Left lung (tissue), 10 donors: ENCODE results near the gene KANSL3. TPM values are rescaled to one million over a fixed set of nuclear protein-coding genes. Genes with fewer than 3 reads are reported as not detected.
"Not testable (repeated sequence)": the region's sequence is repeated elsewhere in the genome, so short reads cannot be mapped to it uniquely, and the experiment has no call there.

ENCODE experiments used
- ATAC-seq: fragments of 200-7000 bp; cut with Tn5 transposase; one replicate; pipeline ENCODE4 v1.9.1; 2020; ENCODE audit warnings: moderate library complexity
- DNase-seq, 4 donors: peaks; one replicate each; pipeline ENCODE4 v3.0.0-alpha.2; 2013 to 2020
- H3K27ac ChIP-seq, 2 donors: fragments of 200-600 bp; sonication (generic) in 1 of 2; one replicate each; pipeline versions ENCODE4 v1.5.0 to v1.8.0; 2020 to 2021
- H3K27me3 ChIP-seq, 2 donors: fragments of 200-600 bp; sonication (generic) in 1 of 2; one replicate each; pipeline versions ENCODE4 v1.5.0 to v1.8.0; 2020 to 2021
- H3K36me3 ChIP-seq, 2 donors: fragments of 200-600 bp; sonication (generic) in 1 of 2; one replicate each; pipeline versions ENCODE4 v1.5.0 to v1.8.0; 2020 to 2021
- H3K4me1 ChIP-seq, 2 donors: fragments of 200-600 bp; one replicate each; pipeline ENCODE4 v1.8.0; 2021
- H3K4me3 ChIP-seq, 2 donors: fragments of 200-600 bp; sonication (generic) in 1 of 2; one replicate each; pipeline versions ENCODE4 v1.5.0 to v1.8.0; 2020 to 2021; ENCODE audit warnings: mild to moderate bottlenecking in 1 of 2
- H3K9me3 ChIP-seq, 2 donors: fragments of 200-600 bp; sonication (generic) in 1 of 2; one replicate each; pipeline versions ENCODE4 v1.5.0 to v1.8.0; 2020 to 2021
- intact Hi-C, 2 donors: fragments of 100-400 bp; cut with DNase I; formaldehyde crosslinking; loops; one replicate each; pipeline versions ENCODE4 v1.11.2 to v1.14.2; 2022
- polyA plus RNA-seq, 6 donors: library from polyadenylated mRNA; unstranded; fragments of 120-200 nt; gene quantifications; one replicate each; pipeline ENCODE4 v1.2.1, GENCODE V29; 2013; ENCODE audit not compliant: insufficient read length in 6 of 6
- total RNA-seq, 2 donors: library from RNA; stranded (reverse); fragmentation: NEBNext Ultra II Directional; extraction: Animal tissue kit (Norgen Biotek cat#: 25700); gene quantifications; one replicate each; pipeline ENCODE4 v1.2.1, GENCODE V29; 2021
- TF ChIP-seq, protein P1 (sequence below), 2 donors: fragments of 200-600 bp; sonication (generic) in 1 of 2; IDR thresholded peaks; one replicate each; pipeline versions ENCODE4 v1.5.0 to v1.8.0; 2021; ENCODE audit warnings: antibody characterized with exemption in 2 of 2
- donor health status: DM: no; HTN: yes; CAD: no.
- donor health status: DM: no; HTN: no; CAD: no.

KANSL3 gene
- total and polyA plus RNA-seq, 8 donors: 39.9 to 61.5 (median 55.0) TPM

DNA sequence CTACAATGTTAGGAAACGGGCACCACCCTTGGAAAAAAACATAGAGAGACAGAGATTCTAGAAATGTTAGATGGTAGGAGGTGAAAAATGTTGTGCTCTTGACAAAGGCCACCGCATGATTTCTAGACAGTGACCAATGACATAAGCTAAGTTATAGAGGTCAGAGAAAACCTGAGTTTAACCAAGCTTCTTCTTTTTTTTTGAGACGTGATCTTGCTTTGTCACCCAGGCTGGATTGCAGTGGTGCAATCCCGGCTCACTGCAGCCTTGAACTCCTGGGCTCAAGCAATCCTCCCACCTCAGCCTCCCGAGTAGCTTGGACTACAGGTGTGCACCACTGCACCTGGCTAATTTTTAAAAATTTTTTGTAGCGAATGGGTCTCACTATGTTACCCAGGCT is 17.4 kb upstream of the KANSL3 start:
- no peaks in the 10 kb centered on the region for H3K36me3 ChIP-seq
- no peak overlapping the region for H3K27ac ChIP-seq
- TF ChIP-seq, protein P1, sequence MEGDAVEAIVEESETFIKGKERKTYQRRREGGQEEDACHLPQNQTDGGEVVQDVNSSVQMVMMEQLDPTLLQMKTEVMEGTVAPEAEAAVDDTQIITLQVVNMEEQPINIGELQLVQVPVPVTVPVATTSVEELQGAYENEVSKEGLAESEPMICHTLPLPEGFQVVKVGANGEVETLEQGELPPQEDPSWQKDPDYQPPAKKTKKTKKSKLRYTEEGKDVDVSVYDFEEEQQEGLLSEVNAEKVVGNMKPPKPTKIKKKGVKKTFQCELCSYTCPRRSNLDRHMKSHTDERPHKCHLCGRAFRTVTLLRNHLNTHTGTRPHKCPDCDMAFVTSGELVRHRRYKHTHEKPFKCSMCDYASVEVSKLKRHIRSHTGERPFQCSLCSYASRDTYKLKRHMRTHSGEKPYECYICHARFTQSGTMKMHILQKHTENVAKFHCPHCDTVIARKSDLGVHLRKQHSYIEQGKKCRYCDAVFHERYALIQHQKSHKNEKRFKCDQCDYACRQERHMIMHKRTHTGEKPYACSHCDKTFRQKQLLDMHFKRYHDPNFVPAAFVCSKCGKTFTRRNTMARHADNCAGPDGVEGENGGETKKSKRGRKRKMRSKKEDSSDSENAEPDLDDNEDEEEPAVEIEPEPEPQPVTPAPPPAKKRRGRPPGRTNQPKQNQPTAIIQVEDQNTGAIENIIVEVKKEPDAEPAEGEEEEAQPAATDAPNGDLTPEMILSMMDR (IDR thresholded peaks at IDR 0.05): no peak
- H3K4me1 ChIP-seq: peaks cover 0 to 12% of the 10 kb centered on the region in 2 donors
- no peaks in the 10 kb centered on the region for H3K27me3 ChIP-seq
- DNase-seq (no peak), ATAC-seq (no peak)
- H3K4me3 ChIP-seq: no peak overlapping the region
- no peaks in the 10 kb centered on the region for H3K9me3 ChIP-seq
- intact Hi-C loops: no loop called here

DNA sequence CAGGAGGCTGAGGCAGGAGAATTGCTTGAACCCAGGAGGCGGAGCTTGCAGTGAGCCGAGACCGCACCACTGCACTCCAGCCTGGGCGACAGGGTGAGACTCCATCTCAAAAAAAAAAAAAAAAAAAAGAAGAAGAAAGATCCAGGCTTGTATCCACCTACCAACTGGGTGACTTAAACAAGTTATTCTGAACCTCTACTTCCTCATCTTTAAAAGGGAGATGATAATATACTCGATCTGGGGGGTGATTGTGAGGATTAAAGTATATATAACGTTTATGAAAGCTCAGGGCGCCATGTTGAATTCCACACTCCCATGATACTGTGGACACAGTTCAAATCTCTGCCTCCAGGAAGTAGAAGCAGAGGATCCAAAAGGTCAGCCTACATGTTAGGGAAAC is 16.7 kb upstream of the KANSL3 start:
- H3K9me3 ChIP-seq, intact Hi-C loops, DNase-seq, H3K4me3 ChIP-seq, H3K27ac ChIP-seq, ATAC-seq, H3K36me3 ChIP-seq, H3K27me3 ChIP-seq: not testable (repeated sequence)
- peaks cover 0 to 12% of the 10 kb centered on the region in 2 donors for H3K4me1 ChIP-seq

DNA sequence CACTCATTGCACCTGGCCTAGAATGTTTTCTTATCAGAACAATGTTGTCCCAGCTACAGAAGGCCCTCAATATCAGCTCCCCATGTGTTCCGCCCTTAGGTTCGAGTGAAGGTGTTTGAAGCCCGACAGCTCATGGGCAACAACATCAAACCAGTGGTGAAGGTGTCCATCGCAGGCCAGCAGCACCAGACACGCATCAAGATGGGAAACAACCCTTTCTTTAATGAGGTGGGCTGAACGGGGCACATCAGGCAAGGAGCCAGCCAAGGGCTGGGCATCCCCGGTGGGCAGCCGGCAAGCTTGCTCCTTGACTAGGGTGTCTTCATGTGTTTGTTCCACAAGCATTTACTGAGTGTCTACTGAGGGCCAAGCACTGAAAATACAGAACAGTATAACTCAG is 13.7 kb upstream of the KANSL3 start:
- intact Hi-C loops: no loop called here
- ATAC-seq: no peak
- DNase-seq: no peak

DNA sequence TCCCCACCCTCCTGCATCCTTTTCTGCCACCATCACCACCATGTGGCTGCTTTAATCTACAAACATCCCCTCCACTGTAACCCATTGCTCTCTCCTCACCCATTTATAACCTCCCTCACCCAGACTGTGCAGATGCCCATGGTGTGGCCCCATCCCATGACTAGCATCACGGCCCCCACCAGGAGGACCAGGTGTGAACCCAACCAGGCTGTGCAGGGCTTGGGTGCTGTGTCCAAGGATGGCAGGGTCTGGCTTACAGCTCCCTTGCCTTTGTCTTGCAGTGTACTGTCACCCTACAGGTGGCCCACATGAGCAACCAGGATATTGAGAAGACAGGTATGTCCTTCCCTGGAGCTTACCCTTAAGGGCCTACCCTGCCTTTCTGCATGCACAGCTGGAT is 11.2 kb upstream of the KANSL3 start:
- TF ChIP-seq, protein P1 (IDR thresholded peaks at IDR 0.05): no peak
- DNase-seq (no peak), ATAC-seq (no peak)
- no peak overlapping the region for H3K27ac ChIP-seq
- intact Hi-C loops: no loop called here
- H3K4me1 ChIP-seq: no peaks in the 10 kb centered on the region
- no peak overlapping the region for H3K4me3 ChIP-seq
- H3K36me3 ChIP-seq: no peaks in the 10 kb centered on the region
- no peaks in the 10 kb centered on the region for H3K9me3 ChIP-seq
- no peaks in the 10 kb centered on the region for H3K27me3 ChIP-seq

More for the DNA sequence above, 13.7 kb upstream of the KANSL3 start:
- TF ChIP-seq, protein P1 (IDR thresholded peaks at IDR 0.05): no peak
- no peak overlapping the region for H3K27ac ChIP-seq
- no peak overlapping the region for H3K4me3 ChIP-seq
- H3K27me3 ChIP-seq: no peaks in the 10 kb centered on the region
- H3K4me1 ChIP-seq: peaks cover 0 to 11% of the 10 kb centered on the region in 2 donors
- H3K9me3 ChIP-seq: no peaks in the 10 kb centered on the region
- no peaks in the 10 kb centered on the region for H3K36me3 ChIP-seq

DNA sequence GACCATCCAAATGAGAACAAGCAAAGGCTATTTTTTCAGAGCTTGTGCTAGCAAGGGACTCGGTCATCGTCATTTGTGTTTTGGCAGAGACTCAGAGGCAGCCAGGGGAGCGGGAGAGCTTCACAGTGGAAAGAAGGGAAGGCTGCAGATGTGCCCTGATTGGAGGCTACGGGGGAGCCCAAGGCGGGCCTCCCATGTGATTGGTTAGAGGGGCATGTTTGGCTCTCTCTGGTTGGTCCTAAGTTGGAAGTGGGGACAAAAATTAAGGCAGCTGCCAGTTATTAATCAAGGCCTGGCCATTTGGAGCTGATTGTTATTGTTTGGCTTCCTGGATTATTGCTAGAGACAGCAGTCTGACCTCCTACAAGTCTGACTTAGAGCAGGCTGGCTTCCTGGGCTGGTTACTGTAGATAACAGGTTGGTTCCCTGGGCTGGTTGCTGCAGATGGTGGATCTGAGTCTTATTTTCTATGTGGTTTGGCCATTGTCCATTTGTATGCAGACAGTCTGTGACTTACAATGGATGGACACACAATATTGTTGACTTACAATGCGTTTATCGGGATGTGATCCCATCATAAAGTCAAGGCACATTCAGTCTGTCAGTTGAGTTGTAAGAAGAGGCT is 10.3 kb upstream of the KANSL3 start:
- Histone ChIP-seq H3K27ac (no peak overlapping the region), H3K4me3 (no peak overlapping the region), H3K4me1 (no peaks in the 10 kb centered on the region), H3K36me3 (no peaks in the 10 kb centered on the region), H3K9me3 (no peaks in the 10 kb centered on the region), H3K27me3 (no peaks in the 10 kb centered on the region)
- TF ChIP-seq, protein P1 (IDR thresholded peaks at IDR 0.05): no peak
- ATAC-seq (no peak), DNase-seq (no peak)
- intact Hi-C loops: no loop called here

DNA sequence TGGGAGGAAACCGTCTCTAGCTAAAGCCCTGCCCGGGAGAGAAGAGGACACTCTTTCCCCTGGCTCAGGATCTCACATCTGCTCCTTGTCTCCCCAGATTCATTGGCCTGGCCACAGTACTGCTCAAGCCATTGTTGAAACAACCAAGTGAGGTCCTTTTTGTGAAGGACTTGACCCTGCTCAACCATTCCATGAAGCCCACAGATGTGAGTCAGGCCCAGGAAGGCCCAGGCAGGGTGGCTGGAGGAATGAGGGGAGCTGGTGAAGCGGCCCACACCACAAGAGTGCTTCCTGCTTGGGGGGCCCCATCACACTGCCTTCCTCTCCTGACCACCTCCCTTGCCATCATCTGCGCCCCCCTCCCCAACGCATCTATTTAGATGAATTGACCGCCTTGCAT is 9.6 kb upstream of the KANSL3 start:
- Histone ChIP-seq H3K9me3 (no peaks in the 10 kb centered on the region), H3K27ac (no peak overlapping the region), H3K27me3 (no peaks in the 10 kb centered on the region), H3K36me3 (no peaks in the 10 kb centered on the region), H3K4me1 (no peaks in the 10 kb centered on the region), H3K4me3 (no peak overlapping the region)
- intact Hi-C loops: no loop called here
- no peak for DNase-seq
- no peak for ATAC-seq
- TF ChIP-seq, protein P1 (IDR thresholded peaks at IDR 0.05): no peak
